GM12864 (cell line): ENCODE data around the gene ZCCHC9.
"Not testable (repeated sequence)": the region's sequence is repeated elsewhere in the genome, so short reads cannot be mapped to it uniquely, and the experiment has no call there.

Experiments
- DNase-seq: peaks from one replicate; pipeline ENCODE4 v3.0.0-alpha.2; 2011; ENCODE audit warnings: low read depth
- H3K4me3 ChIP-seq: 2 replicates; pipeline ENCODE4 v1.5.1; 2011; ENCODE audit warnings: mild to moderate bottlenecking, low read depth, low read length, control low read depth
- CTCF ChIP-seq: IDR thresholded peaks from 2 replicates; pipeline ENCODE4 v1.5.1; 2011; ENCODE audit warnings: low read depth, mild to moderate bottlenecking, moderate library complexity, low read length, control low read depth, inconsistent platforms; ENCODE audit errors: missing control alignments

Gene ZCCHC9

GRCh38 chr5:81290146-81290545 is 11.2 kb upstream of the ZCCHC9 start:
- H3K4me3 ChIP-seq, result no peak overlapping the region
- no peak for DNase-seq
- TF ChIP-seq CTCF, result no peak

- DNase-seq, result no peak
- no peak for TF ChIP-seq CTCF
- H3K4me3 ChIP-seq, result no peak overlapping the region
Observed at GRCh38 chr5:81292130-81292529, 9.3 kb upstream of the ZCCHC9 start.

GRCh38 chr5:81294021-81294420 is 7.4 kb upstream of the ZCCHC9 start:
- H3K4me3 ChIP-seq, DNase-seq: not testable (repeated sequence)

GRCh38 chr5:81297531-81297930 is 3.9 kb upstream of the ZCCHC9 start:
- no peak for TF ChIP-seq CTCF
- H3K4me3 ChIP-seq, result no peak overlapping the region
- no peak for DNase-seq

GRCh38 chr5:81300921-81301270 is 491 bp upstream of the ZCCHC9 start:
- no peak for TF ChIP-seq CTCF
- H3K4me3 ChIP-seq, result peak overlapping the region; percentile 79
- no peak for DNase-seq

GRCh38 chr5:81302596-81302995 is 1.2 kb downstream of the ZCCHC9 start:
- TF ChIP-seq CTCF, result no peak
- H3K4me3 ChIP-seq, result peak overlapping the region; percentile 79; the same call in 1 of the 2 replicates
- no peak for DNase-seq

- no peak overlapping the region for H3K4me3 ChIP-seq
- DNase-seq, result no peak
- TF ChIP-seq CTCF, result no peak
Observed at GRCh38 chr5:81303563-81303962, 2.2 kb downstream of the ZCCHC9 start.

- H3K4me3 ChIP-seq, result no peak overlapping the region
- DNase-seq, result no peak
- TF ChIP-seq CTCF, result no peak
Observed at GRCh38 chr5:81305785-81306184, 4.4 kb downstream of the ZCCHC9 start.
